DMS153 (cell line): ENCODE results near the gene SLC6A2.
"Not testable (repeated sequence)": the region's sequence is repeated elsewhere in the genome, so short reads cannot be mapped to it uniquely, and the experiment has no call there.

Experiments
- DNase-seq: peaks from one replicate; lab custom pipeline; 2025; lab: John Stamatoyannopoulos, UW

The SLC6A2 gene

GRCh38 chr16:55655897-55656681 lies at the start of gene SLC6A2:
Gene SLC6A2 (plus strand): TSS chr16:55655988. CDS start chr16:55656695, 707 bp downstream.
- DNase-seq, result no peak

- no peak for DNase-seq
These were observed 42.0 kb upstream of the SLC6A2 start for GRCh38 chr16:55613613-55614335.

GRCh38 chr16:55615071-55615470 lies 40.7 kb upstream of the SLC6A2 start:
- DNase-seq, result no peak

GRCh38 chr16:55615670-55616069 lies 40.1 kb upstream of the SLC6A2 start:
- not testable (repeated sequence) for DNase-seq

GRCh38 chr16:55621771-55622170 lies 34.0 kb upstream of the SLC6A2 start:
- no peak for DNase-seq

- no peak for DNase-seq
These were observed 33.5 kb upstream of the SLC6A2 start for GRCh38 chr16:55622272-55622671.

- DNase-seq, result peak; percentile 14
These were observed 32.7 kb upstream of the SLC6A2 start for GRCh38 chr16:55622930-55623561.

GRCh38 chr16:55623640-55624039 lies 32.1 kb upstream of the SLC6A2 start:
- no peak for DNase-seq

GRCh38 chr16:55624696-55625095 lies 31.1 kb upstream of the SLC6A2 start:
- no peak for DNase-seq

GRCh38 chr16:55625843-55626242 lies 29.9 kb upstream of the SLC6A2 start:
- DNase-seq, result no peak

GRCh38 chr16:55628306-55628968 lies 27.4 kb upstream of the SLC6A2 start:
- DNase-seq, result no peak

- no peak for DNase-seq
These were observed 25.0 kb upstream of the SLC6A2 start for GRCh38 chr16:55630774-55631173.

- DNase-seq, result no peak
These were observed 23.5 kb upstream of the SLC6A2 start for GRCh38 chr16:55632259-55632658.

- no peak for DNase-seq
These were observed 21.6 kb upstream of the SLC6A2 start for GRCh38 chr16:55634193-55634592.

- no peak for DNase-seq
These were observed 17.5 kb upstream of the SLC6A2 start for GRCh38 chr16:55638256-55638655.

- DNase-seq, result no peak
These were observed 15.0 kb upstream of the SLC6A2 start for GRCh38 chr16:55640701-55641327.

- DNase-seq, result no peak
These were observed 14.2 kb upstream of the SLC6A2 start for GRCh38 chr16:55641430-55642056.

GRCh38 chr16:55642611-55643010 lies 13.2 kb upstream of the SLC6A2 start:
- no peak for DNase-seq

GRCh38 chr16:55643161-55643970 lies 12.4 kb upstream of the SLC6A2 start:
- no peak for DNase-seq

- DNase-seq, result no peak
These were observed 9.8 kb upstream of the SLC6A2 start for GRCh38 chr16:55645986-55646385.

- no peak for DNase-seq
These were observed 8.4 kb upstream of the SLC6A2 start for GRCh38 chr16:55647343-55647742.
